H1 (cell line): Measurements from ENCODE around the gene ZNF618. TPM values are rescaled to one million over a fixed set of nuclear protein-coding genes. Genes with fewer than 3 reads are reported as not detected.

ENCODE experiments used
- CBX8 ChIP-seq: fragments of 300-800, 300-1000 bp; sonication (generic); IDR thresholded peaks from 2 replicates; pipeline ENCODE4 v1.7.1; 2016; ENCODE audit warnings: low read depth, low read length, borderline replicate concordance
- CHD7 ChIP-seq: fragments of 300-600 bp; sonication (generic); IDR thresholded peaks from 2 replicates; pipeline ENCODE4 v1.7.1; 2012; ENCODE audit warnings: low read length, moderate library complexity, mild to moderate bottlenecking, inconsistent platforms; ENCODE audit not compliant: insufficient replicate concordance
- POLR2AphosphoS5 ChIP-seq: IDR thresholded peaks from 2 replicates; pipeline ENCODE4 v1.6.1; 2011; ENCODE audit warnings: low read depth, low read length
- SIN3A ChIP-seq, 2 experiments: IDR thresholded peaks in 1 of 2; conservative IDR thresholded peaks in 1 of 2; 2 replicates each; pipeline ENCODE4 v1.6.1; 2011 to 2012; ENCODE audit warnings: low read length in 2 of 2, improper control_type of control experiment in 1 of 2, low read depth in 1 of 2, mild to moderate bottlenecking in 1 of 2
- polyA plus RNA-seq, 7 experiments: library from polyadenylated mRNA; depleted of rRNA in 3 of 7; stranded (reverse) in 5 of 7; unstranded in 2 of 7; fragments of >200 nt in 5 of 7; fragments of 200-250 nt in 2 of 7; gene quantifications; 1 replicate in 5 of 7; 2 replicates in 1 of 7; 4 replicates in 1 of 7; pipeline versions ENCODE4 v1.2.1 to v1.2.3, GENCODE V29; 2011 to 2013; ENCODE audit warnings: missing spikeins in 2 of 7, mixed read lengths in 2 of 7
- total RNA-seq: library from RNA; stranded (reverse); fragmentation: NEBNext Ultra II Directional; extraction: Animal tissue kit (Norgen Biotek cat#: 25700); gene quantifications from 2 replicates; pipeline ENCODE4 v1.2.1, GENCODE V29; 2021
- TF ChIP-seq, protein P1 (sequence below): IDR thresholded peaks from 2 replicates; pipeline ENCODE4 v1.6.1; 2012; ENCODE audit warnings: inconsistent platforms

ZNF618 gene
- total and polyA plus RNA-seq, 2 of the 8 experiments (the other 6 are each of a cell fraction or from before 2014, with no cell fraction given): 9.6 to 28.5 TPM

DNA sequence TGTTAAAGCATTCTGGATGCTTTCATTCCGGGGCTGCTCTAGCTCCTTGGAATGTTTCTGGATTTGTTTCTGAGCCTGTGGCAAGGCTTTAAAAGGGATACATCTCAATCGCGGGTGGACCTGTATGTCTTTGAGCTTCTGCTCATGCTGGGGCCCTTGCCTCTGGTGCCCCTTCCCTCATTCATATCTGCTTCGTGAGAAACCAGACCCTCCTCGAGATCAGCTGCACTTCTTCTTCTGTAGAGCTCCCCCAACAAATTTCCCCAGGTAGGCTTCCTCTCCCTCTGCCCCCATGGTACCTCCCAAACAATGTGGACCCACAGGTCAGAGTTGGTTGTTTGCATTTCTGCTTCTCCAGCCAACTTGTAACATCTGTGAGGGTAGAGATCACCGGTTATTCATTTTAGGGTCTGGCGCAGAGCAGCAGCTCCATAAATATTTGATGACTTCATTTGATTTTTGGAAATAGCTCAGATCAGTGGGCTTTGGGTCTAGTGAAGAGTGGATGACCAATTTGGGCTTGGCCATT, 6.6 kb downstream of the ZNF618 start (continued):
- TF ChIP-seq CHD7: no peak
- TF ChIP-seq CBX8: no peak
- no peak for TF ChIP-seq SIN3A (conservative IDR thresholded peaks at IDR 0.05 in 1 of 2, IDR thresholded peaks at IDR 0.05 in 1 of 2; ENCODE audit: low read depth in 1 of 2, low read length in 2 of 2)
- TF ChIP-seq POLR2AphosphoS5: no peak
- TF ChIP-seq, protein P1, sequence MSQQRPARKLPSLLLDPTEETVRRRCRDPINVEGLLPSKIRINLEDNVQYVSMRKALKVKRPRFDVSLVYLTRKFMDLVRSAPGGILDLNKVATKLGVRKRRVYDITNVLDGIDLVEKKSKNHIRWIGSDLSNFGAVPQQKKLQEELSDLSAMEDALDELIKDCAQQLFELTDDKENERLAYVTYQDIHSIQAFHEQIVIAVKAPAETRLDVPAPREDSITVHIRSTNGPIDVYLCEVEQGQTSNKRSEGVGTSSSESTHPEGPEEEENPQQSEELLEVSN: no peak
